Stimulated activated CD4-positive, alpha-beta T cell treated with anti-CD3 and anti-CD28 coated beads, Interleukin-12 subunit alpha, Interleukin-12 subunit beta, amount 100 ng/mL, for 24 hours (primary cell): ENCODE data around the gene TAS2R19.

ENCODE experiments used
- DNase-seq, 2 experiments: peaks; one replicate each; pipeline ENCODE4 v3.0.0-alpha.2; 2020; ENCODE audit warnings: low read depth in 2 of 2

The TAS2R19 gene

DNA sequence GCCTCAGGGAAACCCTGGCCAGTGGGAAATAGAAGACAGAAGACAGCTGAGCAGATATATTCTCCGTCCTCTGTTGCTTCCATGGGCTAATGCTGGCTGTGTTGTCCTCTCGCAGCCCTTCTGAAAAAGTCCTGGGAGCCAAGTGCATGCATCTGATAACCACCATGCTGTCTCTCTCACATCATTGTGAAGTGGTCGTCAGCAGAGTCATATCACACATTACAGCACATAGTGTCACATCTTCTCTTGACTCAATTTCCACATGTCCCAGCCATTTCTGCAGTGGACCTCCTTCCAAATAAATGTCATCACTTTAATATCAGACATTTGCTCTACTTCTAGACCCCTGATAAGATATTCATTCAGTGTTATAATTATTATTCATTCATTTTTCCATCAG lies 28.1 kb downstream of the TAS2R19 start:
- DNase-seq, result no peak

DNA sequence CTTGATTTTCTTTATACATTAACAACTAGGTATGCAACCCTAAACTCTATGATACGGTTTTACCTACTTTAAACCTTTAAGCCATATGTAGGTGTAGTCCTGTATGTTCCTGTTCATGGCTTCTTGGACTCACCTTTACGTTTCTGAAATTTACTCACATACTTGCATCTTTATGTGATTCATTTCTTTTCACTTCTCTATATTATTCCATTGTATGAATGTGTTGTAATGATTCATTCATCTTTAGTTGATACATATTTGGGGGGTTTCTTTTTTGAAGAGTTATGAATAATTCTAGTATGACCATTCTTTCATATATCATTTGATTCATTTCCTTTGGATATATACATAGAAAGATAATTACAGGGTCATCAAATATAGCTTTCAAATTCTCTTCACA lies 33.3 kb downstream of the TAS2R19 start:
- no peak for DNase-seq

DNA sequence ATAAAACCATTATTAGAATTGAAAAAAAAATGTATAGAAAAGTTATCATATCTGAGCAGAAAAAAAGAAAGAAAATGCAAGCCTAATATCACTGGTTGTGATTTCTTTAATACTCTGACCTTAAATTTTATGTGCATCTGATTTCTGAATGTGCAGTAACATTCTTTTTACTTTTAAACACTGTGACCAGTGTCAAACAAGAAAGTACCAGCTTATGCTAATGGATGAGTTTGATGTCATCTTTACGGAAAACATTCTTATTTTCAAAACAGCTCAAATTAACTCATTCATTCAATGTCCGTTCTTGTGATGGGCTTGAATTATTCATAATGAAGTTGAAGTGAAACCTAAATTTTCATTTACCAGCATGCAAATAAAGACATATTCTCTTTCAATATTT lies 35.6 kb downstream of the TAS2R19 start, which contains the start of gene TAS2R50:
Gene TAS2R50, minus strand, starts transcription at position 101 of the 400 bp plus-strand sequence. Its CDS starts 52 bp downstream, at position 49.
- DNase-seq, result no peak

DNA sequence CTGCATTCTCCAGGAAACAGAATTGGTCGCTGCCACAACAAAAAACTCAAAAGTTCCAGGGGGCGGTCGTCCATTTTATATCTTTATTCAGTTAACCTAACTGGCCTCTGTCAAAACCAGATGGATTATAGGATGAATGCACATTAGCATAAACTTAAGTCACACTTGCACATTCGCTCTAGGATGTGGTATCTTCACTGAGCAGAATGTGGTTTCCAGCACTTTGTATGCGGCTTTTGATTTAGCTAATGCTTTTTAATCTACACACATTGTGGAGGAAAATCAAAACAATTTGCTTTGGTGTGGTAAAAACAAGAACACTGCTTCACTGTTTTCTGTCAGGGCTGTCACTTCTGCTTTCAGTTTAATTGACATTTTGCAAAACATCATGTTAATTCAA lies 40.2 kb downstream of the TAS2R19 start:
- DNase-seq, result peak in 1 of 2 experiments; percentile 14

DNA sequence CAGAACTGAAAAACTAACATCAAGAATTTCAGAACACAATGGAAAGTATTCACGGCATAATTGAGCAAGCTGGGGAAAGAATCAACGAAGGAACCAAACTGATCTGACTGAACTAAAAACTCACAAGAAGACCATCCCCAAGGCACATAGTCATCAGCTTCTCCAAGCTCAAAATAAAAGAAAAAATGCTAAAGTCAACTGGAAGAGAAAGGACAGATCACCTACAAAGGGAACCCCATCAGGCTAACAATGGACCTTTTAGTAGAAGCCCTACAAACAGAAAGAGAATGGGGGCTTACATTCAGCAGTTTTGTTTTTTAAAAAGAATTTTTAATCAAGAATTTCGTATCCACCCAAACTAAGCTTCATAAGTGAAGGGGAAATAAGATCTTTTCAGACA lies 47.5 kb downstream of the TAS2R19 start:
- DNase-seq, result no peak
